MCF 10A (cell line): ENCODE data around the gene C8A. TPM values are rescaled to one million over a fixed set of nuclear protein-coding genes. Genes with fewer than 3 reads are reported as not detected.

ENCODE experiments used
- BruUV-seq: library from RNA; stranded (reverse); fragments of 400-500 nt; replicated peaks from 2 replicates; lab custom pipeline; 2021; lab: Mats Ljungman, UMichigan
- CTCF ChIA-PET: fragments of 300-600 bp; sonication (Branson Sonifier 250); formaldehyde crosslinking; extraction: SDS; loops from one replicate; lab custom pipeline; 2021; ENCODE audit warnings: antibody characterized with exemption, inconsistent platforms; lab: Yijun Ruan, JAX
- POLR2A ChIA-PET: fragments of 300-600, 350-650 bp; sonication (Branson Sonifier 250); formaldehyde crosslinking; extraction: SDS; loops from one replicate; lab custom pipeline; 2020; ENCODE audit warnings: antibody characterized with exemption, inconsistent platforms; lab: Yijun Ruan, JAX
- DNase-seq: peaks from one replicate; pipeline ENCODE4 v3.0.0-alpha.2; 2018; ENCODE audit not compliant: unreplicated experiment
- H3K27ac Mint-ChIP-seq: one replicate; pipeline ENCODE4 v1.8.0; 2022; ENCODE audit warnings: mild to moderate bottlenecking, low read depth, mixed read lengths; ENCODE audit not compliant: unreplicated experiment
- H3K27me3 Mint-ChIP-seq: one replicate; pipeline ENCODE4 v1.8.0; 2022; ENCODE audit warnings: mixed read lengths; ENCODE audit not compliant: insufficient read depth, unreplicated experiment
- H3K36me3 Mint-ChIP-seq: one replicate; pipeline ENCODE4 v1.8.0; 2022; ENCODE audit warnings: mild to moderate bottlenecking, moderate library complexity, mixed read lengths; ENCODE audit not compliant: insufficient read depth, unreplicated experiment
- H3K4me1 Mint-ChIP-seq: one replicate; pipeline ENCODE4 v1.8.0; 2022; ENCODE audit warnings: mixed read lengths; ENCODE audit not compliant: insufficient read depth, unreplicated experiment
- H3K4me3 Mint-ChIP-seq: one replicate; pipeline ENCODE4 v1.8.0; 2022; ENCODE audit warnings: mild to moderate bottlenecking, moderate library complexity, mixed read lengths; ENCODE audit not compliant: unreplicated experiment
- H3K9me3 Mint-ChIP-seq: one replicate; pipeline ENCODE4 v1.8.0; 2022; ENCODE audit warnings: mixed read lengths; ENCODE audit not compliant: unreplicated experiment
- intact Hi-C: fragments of 100-400 bp; cut with micrococcal nuclease; formaldehyde crosslinking; loops from 2 replicates; pipeline ENCODE4 v1.14.1; 2022
- total RNA-seq: library from RNA; stranded (reverse); gene quantifications from 2 replicates; pipeline ENCODE4 v1.2.3, GENCODE V29; 2022
- TF ChIP-seq, protein P1 (sequence below): fragments of 200-600 bp; IDR thresholded peaks from one replicate; pipeline ENCODE4 v1.8.0; 2022; ENCODE audit warnings: antibody characterized with exemption, mild to moderate bottlenecking; ENCODE audit not compliant: unreplicated experiment

The C8A gene
- total RNA-seq, 1 experiment from 2014 or later: not detected

DNA sequence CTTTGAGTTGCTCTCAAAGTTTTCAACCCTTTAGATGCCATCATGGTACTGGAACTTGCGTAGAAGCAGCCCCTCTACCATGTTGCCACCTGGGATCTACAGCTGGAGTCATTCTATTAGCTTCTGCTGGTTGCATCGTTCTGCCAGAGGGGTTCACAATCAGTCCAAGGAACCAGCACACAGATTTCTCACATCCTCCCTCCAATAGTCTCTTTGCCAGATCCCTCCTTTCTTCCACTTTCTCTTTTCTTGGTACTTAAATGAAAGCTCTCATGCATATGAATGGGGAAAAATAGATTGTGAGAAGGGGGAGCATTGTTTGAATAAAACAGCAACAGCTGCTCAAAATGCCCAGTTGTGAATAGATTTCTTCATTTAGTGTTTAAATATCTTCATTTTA, 4.2 kb upstream of the C8A start:
- Mint-ChIP-seq H3K9me3 (no peaks in the 10 kb centered on the region), H3K4me3 (no peak overlapping the region), H3K4me1 (no peaks in the 10 kb centered on the region), H3K27ac (no peak overlapping the region), H3K27me3 (peaks cover 13% of the 10 kb centered on the region), H3K36me3 (peaks cover 4% of the 10 kb centered on the region)
- intact Hi-C loops: no loop called here
- no TSS peak for BruUV-seq
- POLR2A ChIA-PET: no interaction called here
- CTCF ChIA-PET: no interaction called here
- TF ChIP-seq, protein P1, sequence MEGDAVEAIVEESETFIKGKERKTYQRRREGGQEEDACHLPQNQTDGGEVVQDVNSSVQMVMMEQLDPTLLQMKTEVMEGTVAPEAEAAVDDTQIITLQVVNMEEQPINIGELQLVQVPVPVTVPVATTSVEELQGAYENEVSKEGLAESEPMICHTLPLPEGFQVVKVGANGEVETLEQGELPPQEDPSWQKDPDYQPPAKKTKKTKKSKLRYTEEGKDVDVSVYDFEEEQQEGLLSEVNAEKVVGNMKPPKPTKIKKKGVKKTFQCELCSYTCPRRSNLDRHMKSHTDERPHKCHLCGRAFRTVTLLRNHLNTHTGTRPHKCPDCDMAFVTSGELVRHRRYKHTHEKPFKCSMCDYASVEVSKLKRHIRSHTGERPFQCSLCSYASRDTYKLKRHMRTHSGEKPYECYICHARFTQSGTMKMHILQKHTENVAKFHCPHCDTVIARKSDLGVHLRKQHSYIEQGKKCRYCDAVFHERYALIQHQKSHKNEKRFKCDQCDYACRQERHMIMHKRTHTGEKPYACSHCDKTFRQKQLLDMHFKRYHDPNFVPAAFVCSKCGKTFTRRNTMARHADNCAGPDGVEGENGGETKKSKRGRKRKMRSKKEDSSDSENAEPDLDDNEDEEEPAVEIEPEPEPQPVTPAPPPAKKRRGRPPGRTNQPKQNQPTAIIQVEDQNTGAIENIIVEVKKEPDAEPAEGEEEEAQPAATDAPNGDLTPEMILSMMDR: no peak
- no peak for DNase-seq

DNA sequence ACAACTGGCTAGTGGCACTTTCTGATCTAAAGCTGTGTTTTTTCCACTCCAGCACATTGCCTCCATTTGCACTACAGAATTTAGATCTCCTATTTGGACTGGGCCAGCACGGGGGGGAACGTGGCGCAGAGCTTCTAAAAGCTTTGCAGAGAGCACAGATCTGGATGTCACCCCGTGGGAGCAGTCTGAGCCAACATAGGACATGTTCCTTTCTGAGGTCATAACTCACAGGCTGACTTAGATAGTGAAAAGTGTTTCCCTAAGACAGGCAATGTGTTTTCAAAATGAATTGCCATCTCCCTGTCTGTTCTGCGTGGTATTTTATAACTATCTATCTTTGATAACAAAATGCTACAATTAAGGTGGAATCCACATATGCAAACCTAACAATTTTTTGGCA, 3.7 kb upstream of the C8A start:
- no TSS peak for BruUV-seq
- no peak overlapping the region for H3K4me3 Mint-ChIP-seq
- CTCF ChIA-PET: no interaction called here

DNA sequence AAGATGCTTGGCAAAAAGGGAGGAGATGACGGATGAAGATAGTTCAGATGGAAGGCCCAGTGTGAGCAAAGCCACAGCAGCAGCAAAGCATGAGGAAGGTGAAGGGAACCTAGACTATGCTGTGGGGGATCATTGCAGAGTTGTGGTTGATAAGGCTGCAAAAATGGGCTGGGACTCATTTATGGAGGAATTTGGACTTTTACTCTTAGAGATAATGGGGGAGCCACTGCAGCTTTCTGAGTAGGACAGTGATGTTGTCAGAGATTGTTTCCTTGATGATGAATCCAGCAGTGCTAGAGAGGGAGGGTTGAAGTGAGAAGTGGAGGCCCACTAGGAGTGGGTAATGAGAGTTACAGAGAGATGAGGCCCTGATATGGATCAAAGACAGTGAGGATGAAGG, 2.1 kb upstream of the C8A start:
- POLR2A ChIA-PET: no interaction called here
- Mint-ChIP-seq H3K27me3 (peaks cover 13% of the 10 kb centered on the region), H3K9me3 (no peaks in the 10 kb centered on the region), H3K27ac (no peak overlapping the region), H3K4me1 (no peaks in the 10 kb centered on the region), H3K36me3 (peaks cover 4% of the 10 kb centered on the region), H3K4me3 (no peak overlapping the region)
- no TSS peak for BruUV-seq
- TF ChIP-seq, protein P1: no peak
- no peak for DNase-seq
- intact Hi-C loops: no loop called here
- CTCF ChIA-PET: interaction anchor here (0.7 to 1.2 kb wide), 2 partner anchors 19 to 32 kb away, joined by 3 read pairs; no protein-coding TSS in a partner anchor

More for the DNA sequence above, 3.7 kb upstream of the C8A start:
- H3K4me1 Mint-ChIP-seq: no peaks in the 10 kb centered on the region
- H3K27me3 Mint-ChIP-seq: peaks cover 13% of the 10 kb centered on the region
- intact Hi-C loops: no loop called here
- TF ChIP-seq, protein P1: no peak
- no peak for DNase-seq
- POLR2A ChIA-PET: no interaction called here
- H3K36me3 Mint-ChIP-seq: peaks cover 4% of the 10 kb centered on the region
- no peaks in the 10 kb centered on the region for H3K9me3 Mint-ChIP-seq
- H3K27ac Mint-ChIP-seq: no peak overlapping the region

DNA sequence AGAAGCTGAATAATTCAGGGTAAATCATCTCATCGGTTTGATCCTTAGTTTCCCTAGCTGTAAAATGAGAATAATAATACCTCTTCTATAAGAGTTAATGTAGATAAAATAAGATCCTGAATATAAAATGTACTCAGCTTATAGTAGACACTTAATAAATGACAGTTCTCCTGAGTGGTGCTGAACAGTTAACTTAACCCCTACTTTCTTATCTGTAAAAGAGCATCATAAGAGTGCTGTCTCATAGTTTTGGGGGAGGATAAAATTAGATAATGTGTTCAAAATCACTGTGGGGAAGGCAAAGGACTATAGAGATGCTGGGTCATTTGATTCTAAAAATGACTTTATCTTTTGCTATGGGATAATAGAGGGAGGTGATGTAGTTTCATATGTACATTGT, 593 bp downstream of the C8A start:
- Mint-ChIP-seq H3K4me3 (no peak overlapping the region), H3K36me3 (peaks cover 4% of the 10 kb centered on the region), H3K27me3 (peaks cover 13% of the 10 kb centered on the region), H3K4me1 (no peaks in the 10 kb centered on the region), H3K27ac (no peak overlapping the region), H3K9me3 (no peaks in the 10 kb centered on the region)
- TF ChIP-seq, protein P1: no peak
- no TSS peak for BruUV-seq
- POLR2A ChIA-PET: no interaction called here
- intact Hi-C loops: no loop called here
- DNase-seq: no peak
- CTCF ChIA-PET: interaction anchor here (0.6 kb wide), 1 partner anchor 15 kb away, joined by 3 read pairs; no protein-coding TSS in a partner anchor
